HG02571 (cell line): ENCODE results near the gene LNP1.
A peak's percentile ranks its signal among the peaks of the same experiment; 100 is the strongest.
"Not testable (repeated sequence)": the region's sequence is repeated elsewhere in the genome, so short reads cannot be mapped to it uniquely, and the experiment has no call there.

Experiments used
- ATAC-seq: cut with Tn5 transposase; IDR thresholded peaks from one replicate; pipeline ENCODE4 v1.9.1; 2021; ENCODE audit warnings: mild to moderate bottlenecking, moderate library complexity; ENCODE audit not compliant: unreplicated experiment

The LNP1 gene

DNA sequence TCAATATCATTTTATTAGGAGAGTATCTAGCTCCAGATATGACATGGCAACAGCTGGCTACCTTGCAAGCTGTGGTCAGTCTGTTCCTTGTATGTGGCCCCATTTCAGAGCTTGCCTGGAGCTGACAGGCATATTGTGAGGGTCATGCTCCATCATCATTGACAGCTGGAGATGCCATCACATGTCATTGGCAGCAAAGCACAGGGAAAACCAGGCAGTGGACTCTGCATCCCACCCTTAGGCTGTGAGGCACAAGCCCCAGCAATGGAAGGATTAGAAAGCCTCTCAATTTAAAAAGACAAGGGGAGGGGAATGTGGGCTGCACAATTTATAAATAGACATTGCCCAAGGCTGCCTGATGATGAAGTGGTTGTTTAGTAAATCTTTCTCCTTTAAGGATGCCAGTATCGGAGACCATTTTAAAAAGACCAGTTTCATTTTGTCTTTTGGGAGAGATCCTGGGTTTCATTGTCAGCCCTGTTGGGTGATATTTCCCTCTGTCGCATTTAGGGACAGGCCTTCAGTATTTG, 27.9 kb downstream of the LNP1 start:
- ATAC-seq = no peak

DNA sequence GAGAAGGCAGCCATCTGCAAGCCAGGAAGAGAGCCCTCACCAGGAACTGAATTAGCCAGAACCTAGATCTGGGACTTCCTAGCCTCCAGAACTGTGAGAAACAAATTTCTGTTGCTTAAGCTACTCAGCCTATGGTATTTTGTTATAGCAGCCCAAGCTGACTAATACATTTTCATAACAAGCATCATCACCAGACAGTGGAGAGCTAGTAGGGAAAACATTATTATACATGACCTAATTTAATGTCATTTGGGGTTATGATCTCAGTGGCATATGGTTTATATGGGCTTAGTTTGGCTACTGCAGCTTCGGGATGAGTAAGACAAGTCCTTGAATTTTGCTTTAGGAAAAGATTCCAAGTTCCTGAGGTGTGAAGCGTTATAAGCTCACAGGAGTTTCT, 35.6 kb downstream of the LNP1 start:
- ATAC-seq = no peak

DNA sequence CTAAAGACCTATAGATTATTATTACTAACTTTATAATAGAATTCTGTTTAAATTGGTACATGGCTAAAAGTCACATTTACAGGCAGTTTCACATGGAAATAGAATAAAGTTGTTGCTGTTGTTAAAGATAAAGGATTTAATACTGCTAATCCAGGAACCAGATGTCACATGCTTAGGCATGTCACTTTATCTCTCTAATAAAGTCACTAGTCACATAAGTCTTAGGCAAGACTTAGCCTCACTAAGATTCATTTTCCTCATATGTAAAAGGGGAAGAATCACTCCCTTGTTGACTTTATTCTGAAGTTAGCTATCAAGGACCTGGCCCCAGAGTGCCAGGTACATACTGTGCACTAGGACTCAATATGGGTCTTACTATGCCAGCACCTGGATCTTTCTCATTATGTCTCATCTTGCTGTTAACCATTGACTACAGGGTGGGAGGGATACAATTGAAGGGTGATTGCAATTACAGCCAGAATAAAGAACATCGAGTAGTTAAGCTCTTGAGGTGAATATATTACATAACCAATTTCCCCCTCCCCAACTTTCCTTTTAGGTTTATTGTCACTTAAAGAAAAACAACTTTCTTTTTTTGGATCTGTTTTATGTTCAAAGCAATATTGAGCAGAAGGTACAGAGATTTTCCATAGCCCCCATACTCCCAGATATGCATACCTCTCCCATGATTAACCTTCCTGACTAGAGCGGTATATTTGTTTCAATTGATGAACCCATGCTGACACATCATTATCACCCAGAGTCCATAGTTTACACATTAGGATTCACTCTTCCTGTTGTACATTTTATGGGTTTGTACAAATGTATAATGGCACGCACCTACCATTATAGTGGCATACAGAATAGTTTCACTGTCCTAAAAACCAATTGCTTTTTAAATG, 36.6 kb downstream of the LNP1 start:
- ATAC-seq = no peak

DNA sequence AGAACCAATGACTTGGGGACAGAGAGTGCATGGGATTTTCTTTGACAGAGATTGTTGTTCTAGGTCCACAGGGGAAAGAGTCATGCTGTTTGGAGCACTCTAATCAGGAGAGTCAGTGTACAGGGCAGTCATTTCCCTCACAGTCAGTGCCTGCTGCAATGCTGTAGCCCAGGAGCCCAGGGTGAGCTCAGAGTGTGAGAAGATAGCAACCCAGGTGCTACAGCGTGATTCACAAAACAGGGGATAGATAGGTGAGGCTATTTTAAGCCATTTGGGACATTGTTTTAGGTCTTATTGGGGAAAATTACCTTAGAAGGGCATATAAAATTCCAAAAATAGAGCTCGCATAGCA, 37.3 kb downstream of the LNP1 start:
- no peak for ATAC-seq

DNA sequence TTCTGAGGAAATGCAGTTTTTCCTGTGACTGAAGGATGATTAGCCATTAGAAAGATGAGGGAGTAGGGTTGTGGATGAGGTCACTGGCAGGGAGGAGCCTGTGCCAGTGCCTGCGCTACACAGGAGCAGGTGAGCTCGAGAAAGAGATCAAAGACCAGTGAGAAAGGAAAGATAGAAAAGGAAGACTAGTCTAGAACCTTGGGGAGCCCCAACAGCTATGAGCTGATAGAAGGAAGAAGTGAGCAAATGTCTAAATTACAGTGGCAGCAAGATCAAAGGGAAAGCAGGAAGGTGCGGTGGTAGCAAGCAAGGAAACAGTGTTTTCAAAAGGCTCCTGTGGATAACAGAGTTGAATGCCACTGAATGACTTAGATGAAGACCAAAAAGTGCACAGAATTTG, 39.6 kb downstream of the LNP1 start:
- ATAC-seq = no peak

DNA sequence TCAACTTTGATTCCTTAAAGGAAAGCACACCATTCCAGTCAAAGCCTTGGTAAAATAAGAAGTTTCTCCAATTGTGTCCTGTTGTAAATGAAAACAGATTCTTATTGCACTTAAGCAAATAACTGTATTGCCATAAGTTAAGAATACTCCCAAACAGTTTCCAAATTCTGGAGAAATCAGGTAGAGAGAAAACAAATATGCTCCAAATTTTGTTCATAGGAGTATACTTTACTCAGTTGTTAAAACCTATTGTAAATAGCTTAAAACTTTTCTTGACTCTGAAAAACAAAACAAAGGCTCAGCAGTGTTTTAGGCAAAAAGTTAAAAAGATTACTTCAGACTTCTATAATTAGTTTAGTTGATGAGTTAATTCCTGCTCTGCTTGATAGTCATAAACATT, 42.4 kb downstream of the LNP1 start:
- no peak for ATAC-seq

DNA sequence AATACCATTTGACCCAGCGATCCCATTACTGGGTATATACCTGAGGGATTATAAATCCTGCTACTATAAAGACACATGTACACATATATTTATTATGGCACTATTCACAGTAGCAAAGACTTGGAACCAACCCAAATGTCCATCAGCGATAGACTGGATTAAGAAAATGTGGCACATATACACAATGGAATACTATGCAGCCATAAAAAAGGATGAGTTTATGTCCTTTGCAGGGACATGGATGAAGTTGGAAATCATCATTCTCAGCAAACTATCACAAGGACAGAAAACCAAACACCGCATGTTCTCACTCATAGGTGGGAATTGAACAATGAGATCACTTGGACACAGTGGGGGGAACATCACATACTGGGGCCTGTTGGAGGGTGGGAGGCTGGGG, 45.7 kb downstream of the LNP1 start:
- ATAC-seq = not testable (repeated sequence)

DNA sequence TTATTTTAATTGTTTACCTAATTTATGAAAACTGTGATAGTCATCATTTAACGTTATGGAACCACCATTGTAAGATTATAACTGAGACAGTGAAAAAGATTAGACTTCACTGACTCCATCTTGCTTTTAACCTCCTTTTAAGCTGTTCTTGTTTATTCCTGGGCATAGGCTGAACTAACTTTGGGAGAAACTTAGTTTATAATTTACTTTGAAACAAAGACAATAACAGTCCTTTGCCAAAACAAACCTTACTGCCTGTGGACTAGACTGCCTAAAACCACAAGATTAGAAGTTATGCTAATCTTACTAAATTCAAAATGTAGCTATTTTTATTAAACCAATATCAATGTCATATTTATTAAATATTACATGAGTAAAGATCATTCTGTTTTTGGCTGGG, 46.7 kb downstream of the LNP1 start:
- no peak for ATAC-seq

DNA sequence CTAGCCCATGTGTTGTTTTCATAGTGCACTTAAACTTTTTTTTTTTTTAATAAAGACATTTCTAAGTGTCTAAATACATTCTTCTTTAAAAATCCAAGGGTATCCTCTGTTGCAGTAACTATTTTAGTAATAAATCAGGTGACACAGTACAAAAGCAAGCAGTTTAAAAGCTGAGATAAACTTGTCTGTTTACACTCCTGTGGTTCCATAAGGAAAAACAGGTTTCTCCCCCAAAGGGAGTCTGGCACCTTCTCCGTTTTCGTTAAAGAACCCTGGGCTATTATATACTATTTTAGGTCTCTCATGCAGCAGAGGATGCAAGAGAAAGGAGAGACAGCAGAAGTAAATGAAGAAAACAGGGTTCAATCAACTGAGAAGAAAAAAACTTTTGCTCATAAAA, 47.9 kb downstream of the LNP1 start:
- no peak for ATAC-seq

DNA sequence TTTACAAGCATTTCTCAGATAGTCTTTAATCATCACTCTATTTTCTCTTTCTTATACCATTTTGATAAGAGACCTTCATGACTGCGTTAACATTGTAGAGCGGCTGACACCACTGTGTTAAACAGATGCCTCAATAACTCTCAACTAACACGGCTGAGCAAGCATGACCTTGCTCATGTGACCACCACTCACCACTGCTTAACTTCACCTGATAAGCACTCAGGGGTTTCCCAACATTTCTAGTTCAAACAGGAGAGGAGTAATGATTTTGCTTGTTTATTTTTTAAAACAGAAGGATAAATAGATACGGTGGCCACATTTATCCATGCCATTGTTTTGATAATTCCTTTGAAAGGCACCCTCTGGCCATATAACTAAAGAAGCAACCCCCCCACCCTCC, 53.3 kb downstream of the LNP1 start:
- ATAC-seq = no peak

DNA sequence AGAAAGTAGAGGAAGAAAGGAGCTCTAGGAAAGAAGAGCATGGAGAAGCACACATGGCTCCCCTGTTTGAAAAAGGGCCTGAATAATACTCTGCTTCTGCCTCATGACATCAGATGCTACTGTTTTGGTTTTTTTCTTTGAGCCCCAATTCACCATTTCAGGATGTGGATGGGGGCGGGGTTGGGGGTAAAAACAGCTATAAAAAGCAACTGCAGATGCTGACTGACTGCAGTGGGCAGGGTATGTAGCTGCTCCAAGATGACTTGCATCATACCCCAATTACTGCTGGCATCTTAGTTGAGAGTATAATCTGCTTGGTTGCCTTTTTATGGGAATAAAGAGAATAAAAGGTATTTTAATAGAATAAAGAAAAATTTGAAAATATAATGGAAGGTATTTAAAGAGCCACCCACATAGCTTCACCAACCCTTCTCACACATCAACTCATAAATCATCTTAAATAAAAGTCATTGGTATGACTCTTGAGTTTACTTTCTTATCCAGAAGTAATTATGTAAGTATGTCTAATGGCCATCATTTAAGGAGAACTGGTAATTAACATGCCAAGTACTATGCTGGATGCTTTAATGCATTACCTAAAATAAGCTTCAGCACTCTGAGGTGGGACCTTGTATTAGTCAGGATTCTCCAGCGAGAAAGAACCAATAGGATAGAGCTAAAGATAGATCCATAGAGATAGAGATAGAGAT, 54.7 kb downstream of the LNP1 start:
- no peak for ATAC-seq

DNA sequence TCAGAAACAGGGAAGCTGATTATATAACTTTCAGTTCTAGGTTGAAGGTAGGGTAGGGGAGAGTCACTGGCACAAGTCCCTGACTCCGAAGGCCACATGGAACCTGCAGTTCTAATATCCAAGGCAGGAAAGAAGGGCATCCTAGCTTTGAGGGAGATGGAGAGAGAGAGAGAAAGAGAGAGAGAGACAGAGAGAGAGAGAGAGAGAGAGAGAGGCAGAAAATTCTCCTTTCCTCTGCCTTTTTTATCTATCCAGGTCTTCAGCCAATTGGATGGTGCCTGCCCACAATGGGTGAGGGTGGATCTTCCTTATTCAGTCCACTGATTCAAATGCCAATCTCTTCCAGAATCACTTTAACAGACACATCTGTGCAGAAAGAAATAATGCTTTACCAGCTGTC, 55.4 kb downstream of the LNP1 start:
- ATAC-seq = no peak

DNA sequence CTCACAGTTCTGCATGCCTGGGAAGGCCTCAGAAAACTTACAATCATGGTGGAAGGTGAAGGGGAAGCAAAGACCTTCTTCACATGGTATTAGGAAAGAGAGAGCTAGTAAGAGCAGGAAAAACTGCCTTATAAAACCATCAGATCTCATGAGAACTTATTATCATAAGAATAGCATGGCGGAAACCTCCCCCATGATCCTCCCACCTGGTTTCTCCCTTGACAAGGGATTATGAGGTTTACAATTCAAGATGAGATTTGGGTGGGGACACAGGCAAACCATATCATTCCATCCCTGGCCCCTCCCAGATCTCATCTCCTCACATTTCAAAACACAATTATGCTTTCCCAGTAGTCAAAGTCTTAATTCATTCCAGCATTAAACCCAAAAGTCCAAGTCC, 56.5 kb downstream of the LNP1 start:
- ATAC-seq = no peak

DNA sequence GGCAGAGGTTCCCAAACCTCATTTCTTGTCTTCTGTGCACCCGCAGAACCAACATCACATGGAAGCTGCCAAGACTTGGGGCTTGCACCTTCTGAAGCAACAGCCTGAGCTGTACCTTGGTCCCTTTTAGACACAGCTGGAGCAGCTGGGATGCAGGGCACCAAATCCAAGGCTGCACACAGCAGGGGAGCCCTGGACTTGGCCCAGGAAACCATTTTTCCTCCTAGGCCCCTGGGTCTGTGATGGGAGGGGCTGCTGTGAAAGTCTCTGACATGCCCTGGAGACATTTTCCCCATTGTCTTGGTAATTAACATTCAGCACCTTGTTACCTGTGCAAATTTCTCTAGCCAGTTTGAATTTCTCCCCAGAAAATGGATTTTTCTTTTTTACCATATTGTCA, 57.5 kb downstream of the LNP1 start:
- no peak for ATAC-seq

DNA sequence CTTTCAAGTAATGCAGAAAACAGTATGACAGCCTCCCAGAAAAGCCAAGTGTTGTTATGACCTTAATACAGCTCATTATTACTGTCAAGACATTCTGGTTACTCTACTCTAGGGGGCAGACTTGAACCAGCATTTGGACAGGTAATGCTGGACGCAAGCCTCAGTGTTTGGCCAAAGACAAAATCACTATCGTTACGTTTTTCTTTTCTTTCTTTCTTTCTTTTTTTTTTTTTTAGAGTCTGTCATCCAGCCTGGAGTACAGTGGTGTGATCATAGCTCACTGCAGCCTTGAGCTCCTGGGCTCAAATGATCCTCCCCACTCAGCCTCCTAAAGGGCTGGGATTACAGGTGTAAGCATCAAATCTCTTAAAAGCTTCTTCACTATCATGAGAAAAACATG, 61.7 kb downstream of the LNP1 start:
- ATAC-seq = peak; percentile 92

DNA sequence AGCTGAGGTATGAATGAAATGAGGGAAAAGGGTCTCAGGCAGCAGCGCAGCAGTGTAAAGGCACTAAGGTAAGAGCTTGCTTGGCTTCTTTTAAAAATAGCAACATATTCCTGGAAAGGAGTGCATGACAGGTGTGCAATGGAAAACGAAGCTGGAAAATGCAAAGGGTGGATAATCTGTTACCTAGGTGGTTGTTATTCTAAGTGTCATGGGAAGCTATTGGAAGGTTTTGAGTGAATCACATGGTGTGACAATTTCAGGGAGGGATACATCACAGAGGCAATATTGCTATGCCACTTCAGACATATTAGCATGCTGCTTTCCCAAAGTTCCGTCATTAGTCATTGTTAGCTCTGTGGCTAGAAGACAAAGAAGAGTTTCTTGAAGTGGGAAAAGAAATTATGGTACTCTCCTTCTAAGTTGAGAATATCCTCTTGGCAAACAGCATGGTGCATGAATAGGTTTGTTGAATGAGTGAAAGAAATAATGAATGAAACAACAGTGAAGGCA, 62.4 kb downstream of the LNP1 start:
- no peak for ATAC-seq

DNA sequence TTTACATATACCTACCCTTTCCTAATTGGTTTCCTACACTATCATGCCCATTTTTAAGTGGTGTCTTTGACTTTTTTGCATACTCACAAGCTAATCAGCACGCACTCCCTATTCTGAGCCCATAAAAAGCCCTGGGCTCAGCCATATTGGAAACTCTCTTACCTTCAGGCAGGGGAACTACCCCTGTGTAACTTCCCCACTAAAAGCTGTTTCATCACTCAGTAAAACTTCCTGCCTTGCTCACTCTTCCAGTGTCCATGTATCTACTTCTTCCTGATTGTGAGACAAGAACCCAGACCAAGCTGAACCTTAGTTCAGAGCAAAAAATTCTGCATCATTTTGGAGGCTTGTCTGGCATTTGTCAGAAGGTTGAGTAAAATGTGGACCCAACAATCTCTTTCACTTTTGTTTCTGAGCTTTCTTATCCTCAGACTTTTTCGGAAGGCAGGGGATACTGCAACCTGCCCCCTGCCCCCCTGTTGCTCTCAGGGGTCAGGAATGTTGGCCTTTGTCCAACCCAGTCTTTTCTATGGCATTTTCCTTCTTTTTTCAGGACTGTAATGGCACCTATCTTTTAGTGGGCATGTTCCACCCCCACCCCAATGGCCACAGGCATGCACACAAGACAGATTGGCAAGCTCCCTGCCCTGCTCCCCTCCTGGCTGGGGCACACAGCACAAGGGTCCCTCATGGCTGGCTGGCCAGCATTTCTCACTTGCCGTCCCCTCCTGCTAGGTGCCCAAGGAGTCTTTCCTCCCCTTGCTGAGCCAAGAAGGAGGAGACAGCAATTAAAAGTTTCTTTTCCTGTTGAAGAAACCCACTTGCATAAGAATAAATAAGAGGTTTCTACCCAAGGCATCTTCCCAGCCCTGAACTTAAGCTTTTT, 64.8 kb downstream of the LNP1 start:
- ATAC-seq = no peak

DNA sequence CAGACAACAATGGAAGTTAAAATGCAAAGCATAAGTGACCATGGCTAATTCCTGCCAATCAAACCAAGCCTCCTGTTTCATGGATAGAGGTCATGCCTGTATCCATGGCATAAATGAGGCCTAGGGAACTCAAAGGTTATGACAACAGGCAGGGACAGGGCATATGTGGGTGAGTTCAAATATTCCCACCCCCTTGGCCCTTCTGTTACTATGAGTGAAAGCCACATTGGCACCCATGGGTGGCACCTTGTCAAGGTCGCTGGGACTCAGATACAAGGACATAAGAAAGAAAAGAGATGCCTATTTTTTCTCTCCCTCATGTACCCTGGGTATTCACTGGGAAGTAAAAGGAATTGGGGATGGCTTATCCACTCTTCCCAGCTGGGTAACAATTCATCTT, 65.8 kb downstream of the LNP1 start:
- no peak for ATAC-seq

DNA sequence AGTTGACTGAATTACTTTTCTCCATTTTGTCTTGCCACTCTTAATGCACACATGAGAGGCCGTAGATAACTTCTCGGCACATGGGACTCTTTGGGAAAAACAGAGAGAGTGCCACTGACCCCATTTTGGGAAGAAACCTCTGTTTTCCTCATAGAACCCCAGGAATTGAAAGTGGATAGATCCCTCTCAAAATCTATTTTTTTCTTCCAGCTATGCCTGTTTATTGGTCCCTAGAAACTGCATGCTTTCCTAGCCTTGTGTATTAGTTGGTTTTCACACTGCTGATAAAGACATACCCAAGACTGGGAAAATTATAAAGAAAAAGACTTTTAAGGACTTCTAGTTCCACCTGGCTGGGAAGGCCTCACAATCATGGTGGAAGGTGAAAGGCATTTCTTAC, 67.3 kb downstream of the LNP1 start:
- ATAC-seq = no peak

DNA sequence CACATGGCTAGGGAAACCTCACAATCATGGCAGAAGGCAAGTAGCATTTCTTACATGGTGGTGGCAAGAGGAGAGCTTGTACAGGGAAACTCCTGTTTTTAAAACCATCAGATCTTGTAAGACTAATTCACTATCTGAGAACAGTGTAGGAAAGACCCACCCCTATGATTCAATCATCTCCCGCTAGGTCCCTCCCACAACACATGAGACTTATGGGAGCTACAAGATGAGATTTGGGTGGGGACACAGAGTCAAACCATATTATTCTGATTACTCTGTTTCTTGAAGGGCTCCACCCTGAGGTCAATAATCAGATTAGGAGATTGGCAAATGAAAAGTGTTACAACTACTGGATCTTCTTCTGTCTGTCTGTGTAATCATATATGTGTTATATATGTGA, 69.6 kb downstream of the LNP1 start:
- ATAC-seq = no peak

DNA sequence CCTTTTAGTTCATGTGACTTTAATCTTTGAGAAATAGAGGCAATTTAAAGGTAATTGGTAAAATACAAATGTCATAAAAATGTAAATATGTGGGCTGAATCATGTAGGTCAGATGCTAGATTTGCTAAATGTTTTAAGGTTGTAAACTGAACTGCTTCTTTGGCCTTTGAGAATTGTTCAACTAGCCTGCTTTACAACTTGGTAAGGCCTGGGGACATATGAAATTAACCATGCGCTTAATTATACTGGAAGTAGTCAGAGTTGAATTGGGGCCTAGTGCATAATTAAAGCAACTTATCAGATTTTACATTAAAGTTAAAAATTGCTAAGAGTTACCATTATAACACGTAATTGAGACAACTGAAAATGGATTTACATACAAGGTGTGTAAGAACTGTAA, 70.1 kb downstream of the LNP1 start:
- no peak for ATAC-seq
